SU-DHL-6 (cell line): Measurements from ENCODE around the gene POLR2F.

Experiments
- CTCF ChIP-seq: fragments of 200-600 bp; sonication (generic); IDR thresholded peaks from one replicate; pipeline ENCODE4 v1.5.1; 2017; ENCODE audit warnings: antibody characterized with exemption, mild to moderate bottlenecking, low read length, moderate library complexity; ENCODE audit not compliant: insufficient read depth, poor library complexity, severe bottlenecking
- EZH2phosphoT487 ChIP-seq: fragments of 200-600 bp; sonication (generic), shearing (Covaris generic); conservative IDR thresholded peaks from 2 replicates; pipeline ENCODE4 v1.6.1; 2018; ENCODE audit warnings: mild to moderate bottlenecking, antibody characterized with exemption, low read length, moderate library complexity, mixed read lengths

GRCh38 chr22:37967147-37967546, 13.6 kb downstream of the POLR2F start:
- TF ChIP-seq CTCF (no peak), EZH2phosphoT487 (no peak)
